ENCODE measurements around the gene OCIAD2.
"Not testable (repeated sequence)": the region's sequence is repeated elsewhere in the genome, so short reads cannot be mapped to it uniquely, and the experiment has no call there.

OCIAD2 gene

GRCh38 chr4:48937033-48937432, 30.5 kb upstream of the OCIAD2 start:
- Histone ChIP-seq H3K4me1 (ENCODE audit: control insufficient read depth, insufficient read depth, low read length) (no peaks in the 10 kb centered on the region), H3K4me3 (ENCODE audit: low read depth, low read length) (no peak overlapping the region), H3K27me3 (ENCODE audit: control insufficient read depth, insufficient read depth, low read length) (no peaks in the 10 kb centered on the region), H3K9ac (ENCODE audit: low read depth, low read length) (no peak overlapping the region), H3K36me3 (ENCODE audit: control insufficient read depth, insufficient read depth, low read length) (no peaks in the 10 kb centered on the region), H3K9me3 (ENCODE audit: control insufficient read depth, insufficient read depth, low read length) (no peaks in the 10 kb centered on the region)

GRCh38 chr4:48931459-48931858, 24.9 kb upstream of the OCIAD2 start:
- Histone ChIP-seq H3K9ac (ENCODE audit: low read depth, low read length) (no peak overlapping the region), H3K4me3 (ENCODE audit: low read depth, low read length) (no peak overlapping the region), H3K27me3 (ENCODE audit: control insufficient read depth, insufficient read depth, low read length) (no peaks in the 10 kb centered on the region), H3K9me3 (ENCODE audit: control insufficient read depth, insufficient read depth, low read length) (no peaks in the 10 kb centered on the region), H3K36me3 (ENCODE audit: control insufficient read depth, insufficient read depth, low read length) (no peaks in the 10 kb centered on the region), H3K4me1 (ENCODE audit: control insufficient read depth, insufficient read depth, low read length) (no peaks in the 10 kb centered on the region)

GRCh38 chr4:48930654-48931053, 24.1 kb upstream of the OCIAD2 start:
- Histone ChIP-seq H3K27me3 (ENCODE audit: control insufficient read depth, insufficient read depth, low read length) (no peaks in the 10 kb centered on the region), H3K4me3 (ENCODE audit: low read depth, low read length) (no peak overlapping the region), H3K36me3 (ENCODE audit: control insufficient read depth, insufficient read depth, low read length) (no peaks in the 10 kb centered on the region)

GRCh38 chr4:48924416-48924815, 17.8 kb upstream of the OCIAD2 start:
- no peaks in the 10 kb centered on the region for H3K9me3 ChIP-seq (ENCODE audit: control insufficient read depth, insufficient read depth, low read length)

More at GRCh38 chr4:48930654-48931053, 24.1 kb upstream of the OCIAD2 start:
- Histone ChIP-seq H3K4me1 (ENCODE audit: control insufficient read depth, insufficient read depth, low read length) (no peaks in the 10 kb centered on the region), H3K9me3 (ENCODE audit: control insufficient read depth, insufficient read depth, low read length) (no peaks in the 10 kb centered on the region), H3K9ac (ENCODE audit: low read depth, low read length) (no peak overlapping the region)

GRCh38 chr4:48923065-48923464, 16.5 kb upstream of the OCIAD2 start:
- not testable (repeated sequence) for H3K36me3 ChIP-seq (ENCODE audit: control insufficient read depth, insufficient read depth, low read length); H3K9me3 ChIP-seq (ENCODE audit: control insufficient read depth, insufficient read depth, low read length); H3K4me1 ChIP-seq (ENCODE audit: control insufficient read depth, insufficient read depth, low read length); H3K9ac ChIP-seq (ENCODE audit: low read depth, low read length); H3K4me3 ChIP-seq (ENCODE audit: low read depth, low read length); H3K27me3 ChIP-seq (ENCODE audit: control insufficient read depth, insufficient read depth, low read length)

More at GRCh38 chr4:48924416-48924815, 17.8 kb upstream of the OCIAD2 start:
- no peaks in the 10 kb centered on the region for H3K36me3 ChIP-seq (ENCODE audit: control insufficient read depth, insufficient read depth, low read length)
- no peaks in the 10 kb centered on the region for H3K27me3 ChIP-seq (ENCODE audit: control insufficient read depth, insufficient read depth, low read length)
- H3K4me1 ChIP-seq (ENCODE audit: control insufficient read depth, insufficient read depth, low read length): no peaks in the 10 kb centered on the region
- no peak overlapping the region for H3K9ac ChIP-seq (ENCODE audit: low read depth, low read length)
- H3K4me3 ChIP-seq (ENCODE audit: low read depth, low read length): no peak overlapping the region

- Histone ChIP-seq H3K36me3 (ENCODE audit: control insufficient read depth, insufficient read depth, low read length) (no peaks in the 10 kb centered on the region), H3K27me3 (ENCODE audit: control insufficient read depth, insufficient read depth, low read length) (no peaks in the 10 kb centered on the region), H3K9ac (ENCODE audit: low read depth, low read length) (no peak overlapping the region), H3K9me3 (ENCODE audit: control insufficient read depth, insufficient read depth, low read length) (no peaks in the 10 kb centered on the region), H3K4me1 (ENCODE audit: control insufficient read depth, insufficient read depth, low read length) (no peaks in the 10 kb centered on the region), H3K4me3 (ENCODE audit: low read depth, low read length) (no peak overlapping the region)
Measured at GRCh38 chr4:48914311-48914710, 7.7 kb upstream of the OCIAD2 start.

- Histone ChIP-seq H3K4me1 (ENCODE audit: control insufficient read depth, insufficient read depth, low read length) (no peaks in the 10 kb centered on the region), H3K4me3 (ENCODE audit: low read depth, low read length) (no peak overlapping the region), H3K9me3 (ENCODE audit: control insufficient read depth, insufficient read depth, low read length) (no peaks in the 10 kb centered on the region), H3K9ac (ENCODE audit: low read depth, low read length) (no peak overlapping the region), H3K27me3 (ENCODE audit: control insufficient read depth, insufficient read depth, low read length) (no peaks in the 10 kb centered on the region), H3K36me3 (ENCODE audit: control insufficient read depth, insufficient read depth, low read length) (no peaks in the 10 kb centered on the region)
Measured at GRCh38 chr4:48913346-48913745, 6.8 kb upstream of the OCIAD2 start.

GRCh38 chr4:48912349-48912748, 5.8 kb upstream of the OCIAD2 start:
- no peaks in the 10 kb centered on the region for H3K27me3 ChIP-seq (ENCODE audit: control insufficient read depth, insufficient read depth, low read length)

GRCh38 chr4:48910511-48910910, 3.9 kb upstream of the OCIAD2 start:
- H3K9ac ChIP-seq (ENCODE audit: low read depth, low read length): no peak overlapping the region
- H3K4me1 ChIP-seq (ENCODE audit: control insufficient read depth, insufficient read depth, low read length): peaks cover 3% of the 10 kb centered on the region
- H3K27me3 ChIP-seq (ENCODE audit: control insufficient read depth, insufficient read depth, low read length): no peaks in the 10 kb centered on the region
- H3K4me3 ChIP-seq (ENCODE audit: low read depth, low read length): no peak overlapping the region
- H3K36me3 ChIP-seq (ENCODE audit: control insufficient read depth, insufficient read depth, low read length): peaks cover 2% of the 10 kb centered on the region
- no peaks in the 10 kb centered on the region for H3K9me3 ChIP-seq (ENCODE audit: control insufficient read depth, insufficient read depth, low read length)

More at GRCh38 chr4:48912349-48912748, 5.8 kb upstream of the OCIAD2 start:
- no peaks in the 10 kb centered on the region for H3K4me1 ChIP-seq (ENCODE audit: control insufficient read depth, insufficient read depth, low read length)
- H3K9ac ChIP-seq (ENCODE audit: low read depth, low read length): no peak overlapping the region
- no peaks in the 10 kb centered on the region for H3K9me3 ChIP-seq (ENCODE audit: control insufficient read depth, insufficient read depth, low read length)
- no peaks in the 10 kb centered on the region for H3K36me3 ChIP-seq (ENCODE audit: control insufficient read depth, insufficient read depth, low read length)
- H3K4me3 ChIP-seq (ENCODE audit: low read depth, low read length): no peak overlapping the region

GRCh38 chr4:48909697-48910096, 3.1 kb upstream of the OCIAD2 start:
- Histone ChIP-seq H3K4me1 (ENCODE audit: control insufficient read depth, insufficient read depth, low read length) (peaks cover 3% of the 10 kb centered on the region), H3K27me3 (ENCODE audit: control insufficient read depth, insufficient read depth, low read length) (no peaks in the 10 kb centered on the region), H3K9ac (ENCODE audit: low read depth, low read length) (no peak overlapping the region), H3K36me3 (ENCODE audit: control insufficient read depth, insufficient read depth, low read length) (peaks cover 2% of the 10 kb centered on the region), H3K4me3 (ENCODE audit: low read depth, low read length) (no peak overlapping the region), H3K9me3 (ENCODE audit: control insufficient read depth, insufficient read depth, low read length) (no peaks in the 10 kb centered on the region)

GRCh38 chr4:48908687-48909086, 2.1 kb upstream of the OCIAD2 start:
- Histone ChIP-seq H3K27me3 (ENCODE audit: control insufficient read depth, insufficient read depth, low read length) (no peaks in the 10 kb centered on the region), H3K9ac (ENCODE audit: low read depth, low read length) (no peak overlapping the region), H3K4me1 (ENCODE audit: control insufficient read depth, insufficient read depth, low read length) (peaks cover 3% of the 10 kb centered on the region), H3K4me3 (ENCODE audit: low read depth, low read length) (no peak overlapping the region), H3K9me3 (ENCODE audit: control insufficient read depth, insufficient read depth, low read length) (no peaks in the 10 kb centered on the region), H3K36me3 (ENCODE audit: control insufficient read depth, insufficient read depth, low read length) (peaks cover 2% of the 10 kb centered on the region)

- Histone ChIP-seq H3K4me1 (ENCODE audit: control insufficient read depth, insufficient read depth, low read length) (peaks cover 3% of the 10 kb centered on the region), H3K27me3 (ENCODE audit: control insufficient read depth, insufficient read depth, low read length) (no peaks in the 10 kb centered on the region), H3K36me3 (ENCODE audit: control insufficient read depth, insufficient read depth, low read length) (peaks cover 2% of the 10 kb centered on the region), H3K9me3 (ENCODE audit: control insufficient read depth, insufficient read depth, low read length) (no peaks in the 10 kb centered on the region), H3K9ac (ENCODE audit: low read depth, low read length) (no peak overlapping the region), H3K4me3 (ENCODE audit: low read depth, low read length) (no peak overlapping the region)
Measured at GRCh38 chr4:48907706-48908477, 1.3 kb upstream of the OCIAD2 start.
